Gastrocnemius medialis (tissue), 4 donors: Measurements from ENCODE around the gene HAPLN2. TPM values are rescaled to one million over a fixed set of nuclear protein-coding genes. Genes with fewer than 3 reads are reported as not detected.

Experiments
- ATAC-seq, 2 donors: fragments of 150-250 bp; one replicate each; pipeline ENCODE4 v1.9.1; 2016
- DNase-seq, 2 donors: peaks; one replicate each; pipeline ENCODE4 v3.0.0-alpha.2; 2019
- H3K27ac ChIP-seq, 4 donors: fragments of 200-600 bp; sonication (generic); 1 replicate in 1 of 4; 2 replicates in 3 of 4; pipeline ENCODE4 v1.5.1; 2016 to 2018; ENCODE audit warnings: mild to moderate bottlenecking in 2 of 4, moderate library complexity in 1 of 4
- H3K27me3 ChIP-seq, 3 donors: fragments of 200-600 bp; sonication (generic) in 2 of 3; 1 replicate in 1 of 3; 2 replicates in 2 of 3; pipeline versions ENCODE4 v1.5.1 to v1.6.0; 2016 to 2019; ENCODE audit warnings: mild to moderate bottlenecking in 1 of 3, moderate library complexity in 1 of 3
- H3K36me3 ChIP-seq, 2 donors: fragments of 200-600 bp; sonication (generic) in 1 of 2; one replicate each; pipeline ENCODE4 v1.5.1; 2017 to 2018
- H3K4me1 ChIP-seq, 2 donors: fragments of 200-600 bp; sonication (generic) in 1 of 2; one replicate each; pipeline ENCODE4 v1.5.1; 2016 to 2017; ENCODE audit warnings: mild to moderate bottlenecking in 2 of 2
- H3K4me3 ChIP-seq, 4 donors: fragments of 200-600 bp; sonication (generic) in 3 of 4; 1 replicate in 1 of 4; 2 replicates in 3 of 4; pipeline ENCODE4 v1.5.1; 2016 to 2019; ENCODE audit warnings: mild to moderate bottlenecking in 2 of 4
- H3K9me3 ChIP-seq, 3 donors: fragments of 200-600 bp; sonication (generic) in 2 of 3; 1 replicate in 1 of 3; 2 replicates in 2 of 3; pipeline ENCODE4 v1.5.1; 2016 to 2019
- POLR2A ChIP-seq, 2 donors: fragments of 450-650 bp; IDR thresholded peaks; one replicate each; pipeline ENCODE4 v1.6.1; 2017; ENCODE audit warnings: antibody characterized with exemption in 2 of 2, mild to moderate bottlenecking in 2 of 2, moderate library complexity in 2 of 2
- in situ Hi-C, 4 donors: fragments of 200-750 bp; cut with MboI; loops; one replicate each; pipeline versions ENCODE4 v1.15.0 to v1.8.0; 2017; ENCODE audit warnings: low sequenced_read_pairs in 4 of 4
- intact Hi-C: fragments of 100-400 bp; cut with DNase I; formaldehyde crosslinking; loops from one replicate; pipeline ENCODE4 v1.15.1; 2023; ENCODE audit warnings: low total_unique reads
- total RNA-seq, 4 donors: library from RNA; depleted of rRNA; stranded (reverse); fragments of >200 nt; gene quantifications; one replicate each; pipeline versions ENCODE4 v1.1.0 to v1.2.3, GENCODE V29; 2016
- TF ChIP-seq, protein P1 (sequence below), 5 experiments: fragments of 450-650 bp in 3 of 5; fragments of 200-600 bp in 2 of 5; sonication (generic) in 2 of 5; IDR thresholded peaks in 4 of 5; conservative IDR thresholded peaks in 1 of 5; 1 replicate in 4 of 5; 2 replicates in 1 of 5; pipeline ENCODE4 v1.5.1; 2016 to 2019; ENCODE audit warnings: antibody characterized with exemption in 5 of 5, mild to moderate bottlenecking in 3 of 5, moderate library complexity in 3 of 5

HAPLN2 gene
- total RNA-seq, 4 donors from 2014 or later: 0.53 to 6.0 (median 3.0) TPM

DNA sequence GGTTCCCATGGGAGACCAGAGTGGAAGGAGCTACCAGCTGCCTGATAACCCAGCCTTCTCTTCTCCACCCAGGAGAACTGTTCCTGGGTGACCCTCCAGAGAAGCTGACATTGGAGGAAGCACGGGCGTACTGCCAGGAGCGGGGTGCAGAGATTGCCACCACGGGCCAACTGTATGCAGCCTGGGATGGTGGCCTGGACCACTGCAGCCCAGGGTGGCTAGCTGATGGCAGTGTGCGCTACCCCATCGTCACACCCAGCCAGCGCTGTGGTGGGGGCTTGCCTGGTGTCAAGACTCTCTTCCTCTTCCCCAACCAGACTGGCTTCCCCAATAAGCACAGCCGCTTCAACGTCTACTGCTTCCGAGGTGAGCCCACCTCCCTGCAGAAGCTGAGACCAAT lies 29.3 kb downstream of the HAPLN2 start:
- intact Hi-C loops (no loop called here), in situ Hi-C loops (no loop called here)

DNA sequence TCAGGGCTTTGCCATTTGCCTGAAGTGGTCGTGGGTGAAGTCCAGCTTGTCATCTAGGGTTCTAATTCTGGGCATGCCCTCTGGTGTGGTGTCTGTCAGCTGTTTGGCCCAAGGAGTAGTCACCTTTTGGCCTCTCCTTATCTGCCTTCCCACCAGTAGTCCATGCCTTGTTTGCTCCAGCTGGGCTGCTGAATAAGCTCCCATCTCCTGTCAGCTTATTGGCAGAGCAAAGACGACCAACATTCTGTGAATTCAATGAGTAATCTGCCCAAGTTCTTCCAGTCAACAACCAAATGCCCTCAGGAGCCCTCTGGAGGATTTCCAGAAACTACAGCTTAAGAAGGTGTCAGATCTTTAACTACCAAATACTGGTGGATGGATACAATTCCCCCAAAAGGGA lies 29.7 kb downstream of the HAPLN2 start:
- H3K9me3 ChIP-seq: no peaks in the 10 kb centered on the region
- DNase-seq (no peak), ATAC-seq (no peak)
- in situ Hi-C loops (no loop called here), intact Hi-C loops (no loop called here)
- no peaks in the 10 kb centered on the region for H3K4me1 ChIP-seq
- no peak overlapping the region for H3K27ac ChIP-seq
- no peak for TF ChIP-seq POLR2A (IDR thresholded peaks at IDR 0.05)
- TF ChIP-seq, protein P1, sequence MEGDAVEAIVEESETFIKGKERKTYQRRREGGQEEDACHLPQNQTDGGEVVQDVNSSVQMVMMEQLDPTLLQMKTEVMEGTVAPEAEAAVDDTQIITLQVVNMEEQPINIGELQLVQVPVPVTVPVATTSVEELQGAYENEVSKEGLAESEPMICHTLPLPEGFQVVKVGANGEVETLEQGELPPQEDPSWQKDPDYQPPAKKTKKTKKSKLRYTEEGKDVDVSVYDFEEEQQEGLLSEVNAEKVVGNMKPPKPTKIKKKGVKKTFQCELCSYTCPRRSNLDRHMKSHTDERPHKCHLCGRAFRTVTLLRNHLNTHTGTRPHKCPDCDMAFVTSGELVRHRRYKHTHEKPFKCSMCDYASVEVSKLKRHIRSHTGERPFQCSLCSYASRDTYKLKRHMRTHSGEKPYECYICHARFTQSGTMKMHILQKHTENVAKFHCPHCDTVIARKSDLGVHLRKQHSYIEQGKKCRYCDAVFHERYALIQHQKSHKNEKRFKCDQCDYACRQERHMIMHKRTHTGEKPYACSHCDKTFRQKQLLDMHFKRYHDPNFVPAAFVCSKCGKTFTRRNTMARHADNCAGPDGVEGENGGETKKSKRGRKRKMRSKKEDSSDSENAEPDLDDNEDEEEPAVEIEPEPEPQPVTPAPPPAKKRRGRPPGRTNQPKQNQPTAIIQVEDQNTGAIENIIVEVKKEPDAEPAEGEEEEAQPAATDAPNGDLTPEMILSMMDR (IDR thresholded peaks at IDR 0.05 in 4 of 5, conservative IDR thresholded peaks at IDR 0.05 in 1 of 5): no peak
- H3K4me3 ChIP-seq: no peak overlapping the region
- H3K36me3 ChIP-seq: no peaks in the 10 kb centered on the region
- peaks cover 23 to 31% (median 26%) of the 10 kb centered on the region in 3 donors for H3K27me3 ChIP-seq

More for the DNA sequence above, 29.3 kb downstream of the HAPLN2 start:
- no peak overlapping the region for H3K27ac ChIP-seq
- no peak for ATAC-seq
- DNase-seq: no peak
- no peaks in the 10 kb centered on the region for H3K36me3 ChIP-seq
- H3K9me3 ChIP-seq: no peaks in the 10 kb centered on the region
- no peak for TF ChIP-seq POLR2A (IDR thresholded peaks at IDR 0.05)
- TF ChIP-seq, protein P1 (IDR thresholded peaks at IDR 0.05 in 4 of 5, conservative IDR thresholded peaks at IDR 0.05 in 1 of 5): no peak
- H3K4me1 ChIP-seq: no peaks in the 10 kb centered on the region
- H3K27me3 ChIP-seq: peaks cover 23 to 27% (median 26%) of the 10 kb centered on the region in 3 donors
- no peak overlapping the region for H3K4me3 ChIP-seq

GRCh38 chr1:156652131-156652991 lies 33.1 kb downstream of the HAPLN2 start:
- Histone ChIP-seq H3K27me3 (peaks cover 17 to 23% (median 20%) of the 10 kb centered on the region in 3 donors), H3K27ac (no peak overlapping the region), H3K9me3 (no peaks in the 10 kb centered on the region), H3K36me3 (no peaks in the 10 kb centered on the region), H3K4me1 (peaks cover 8% of the 10 kb centered on the region in 2 donors), H3K4me3 (no peak overlapping the region)
- intact Hi-C loops (no loop called here), in situ Hi-C loops (no loop called here)
- DNase-seq (no peak), ATAC-seq (no peak)
- TF ChIP-seq, protein P1 (IDR thresholded peaks at IDR 0.05 in 4 of 5, conservative IDR thresholded peaks at IDR 0.05 in 1 of 5): no peak
- TF ChIP-seq POLR2A (IDR thresholded peaks at IDR 0.05): no peak

GRCh38 chr1:156652992-156653355 lies 33.8 kb downstream of the HAPLN2 start:
- no peak overlapping the region for H3K27ac ChIP-seq
- in situ Hi-C loops (no loop called here), intact Hi-C loops (no loop called here)
- TF ChIP-seq POLR2A (IDR thresholded peaks at IDR 0.05): no peak
- TF ChIP-seq, protein P1 (IDR thresholded peaks at IDR 0.05 in 4 of 5, conservative IDR thresholded peaks at IDR 0.05 in 1 of 5): no peak
- H3K27me3 ChIP-seq: peaks cover 14 to 19% (median 17%) of the 10 kb centered on the region in 3 donors
- ATAC-seq: no peak
- H3K9me3 ChIP-seq: no peaks in the 10 kb centered on the region
- no peak for DNase-seq
- H3K4me1 ChIP-seq: peaks cover 12 to 14% of the 10 kb centered on the region in 2 donors
- H3K4me3 ChIP-seq: no peak overlapping the region
- no peaks in the 10 kb centered on the region for H3K36me3 ChIP-seq
